Stimulated activated CD8-positive, alpha-beta memory T cell treated with anti-CD3 and anti-CD28 coated beads, Interleukin-4, amount 100 ng/mL, for 24 hours (primary cell): Measurements from ENCODE around the gene SYT2.
"Not testable (repeated sequence)": the region's sequence is repeated elsewhere in the genome, so short reads cannot be mapped to it uniquely, and the experiment has no call there.

Experiments used
- DNase-seq: peaks from one replicate; pipeline ENCODE4 v3.0.0-alpha.2; 2020; ENCODE audit warnings: low read depth

The SYT2 gene

GRCh38 chr1:202710070-202711045, at the start of gene SYT2:
Gene SYT2 (minus strand): TSS chr1:202710454. CDS start chr1:202605772, 104,682 bp downstream.
- DNase-seq, result no peak

- no peak for DNase-seq
Observed at GRCh38 chr1:202756391-202756790, 46.1 kb upstream of the SYT2 start.

GRCh38 chr1:202754293-202754692, 44.0 kb upstream of the SYT2 start:
- no peak for DNase-seq

GRCh38 chr1:202752774-202753173, 42.5 kb upstream of the SYT2 start:
- no peak for DNase-seq

- DNase-seq, result no peak
Observed at GRCh38 chr1:202750761-202751160, 40.5 kb upstream of the SYT2 start.

GRCh38 chr1:202750024-202750423, 39.8 kb upstream of the SYT2 start:
- DNase-seq, result no peak

- no peak for DNase-seq
Observed at GRCh38 chr1:202745323-202745888, 35.2 kb upstream of the SYT2 start.

GRCh38 chr1:202744770-202745169, 34.5 kb upstream of the SYT2 start:
- DNase-seq, result not testable (repeated sequence)

- no peak for DNase-seq
Observed at GRCh38 chr1:202742496-202742895, 32.2 kb upstream of the SYT2 start.

GRCh38 chr1:202733251-202733650, 23.0 kb upstream of the SYT2 start:
- no peak for DNase-seq

- DNase-seq, result no peak
Observed at GRCh38 chr1:202728951-202729350, 18.7 kb upstream of the SYT2 start.

- no peak for DNase-seq
Observed at GRCh38 chr1:202725526-202725925, 15.3 kb upstream of the SYT2 start.

- no peak for DNase-seq
Observed at GRCh38 chr1:202723708-202724107, 13.5 kb upstream of the SYT2 start.

GRCh38 chr1:202723046-202723445, 12.8 kb upstream of the SYT2 start:
- not testable (repeated sequence) for DNase-seq

GRCh38 chr1:202716654-202717053, 6.4 kb upstream of the SYT2 start:
- no peak for DNase-seq

- not testable (repeated sequence) for DNase-seq
Observed at GRCh38 chr1:202714202-202714601, 3.9 kb upstream of the SYT2 start.

- no peak for DNase-seq
Observed at GRCh38 chr1:202713110-202713509, 2.9 kb upstream of the SYT2 start.

- DNase-seq, result no peak
Observed at GRCh38 chr1:202711949-202712635, 1.8 kb upstream of the SYT2 start.

GRCh38 chr1:202709276-202710041, 795 bp downstream of the SYT2 start:
- DNase-seq, result no peak

GRCh38 chr1:202708456-202709275, 1.6 kb downstream of the SYT2 start:
- no peak for DNase-seq

- DNase-seq, result no peak
Observed at GRCh38 chr1:202706851-202707250, 3.4 kb downstream of the SYT2 start.
